NT2/D1 (cell line): ENCODE data around the gene ZDHHC8.
A peak's percentile ranks its signal among the peaks of the same experiment; 100 is the strongest.

Experiments used
- DNase-seq: peaks from one replicate; pipeline ENCODE4 v3.0.0-alpha.2; 2011; ENCODE audit warnings: low read depth, low spot score
- H3K27me3 ChIP-seq: 2 replicates; pipeline ENCODE4 v1.6.0; 2011; ENCODE audit warnings: mild to moderate bottlenecking; ENCODE audit not compliant: insufficient read length, insufficient read depth
- H3K36me3 ChIP-seq: 2 replicates; pipeline ENCODE4 v1.6.1; 2011; ENCODE audit warnings: mild to moderate bottlenecking, low read length, mixed read lengths; ENCODE audit not compliant: insufficient read depth, insufficient read length
- H3K4me1 ChIP-seq: 2 replicates; pipeline ENCODE4 v1.5.1; 2011; ENCODE audit not compliant: insufficient read depth, insufficient read length
- H3K4me3 ChIP-seq: 2 replicates; pipeline ENCODE4 v1.5.1; 2011; ENCODE audit warnings: low read depth; ENCODE audit not compliant: insufficient read length
- H3K9ac ChIP-seq: 2 replicates; pipeline ENCODE4 v1.6.0; 2011; ENCODE audit warnings: low read depth; ENCODE audit not compliant: insufficient read length
- H3K9me3 ChIP-seq: 2 replicates; pipeline ENCODE4 v1.5.1; 2011; ENCODE audit warnings: mild to moderate bottlenecking, low read length; ENCODE audit not compliant: insufficient read depth
- SUZ12 ChIP-seq: IDR thresholded peaks from 2 replicates; pipeline ENCODE4 v1.6.1; 2011; ENCODE audit not compliant: insufficient read length, insufficient read depth; ENCODE audit errors: extremely low read depth
- YY1 ChIP-seq: IDR thresholded peaks from 2 replicates; pipeline ENCODE4 v1.6.1; 2011; ENCODE audit not compliant: insufficient read length, insufficient read depth
- ZNF274 ChIP-seq: IDR thresholded peaks from 2 replicates; pipeline ENCODE4 v1.6.1; 2011; ENCODE audit warnings: mild to moderate bottlenecking, low read depth, low read length

ZDHHC8 gene

DNA sequence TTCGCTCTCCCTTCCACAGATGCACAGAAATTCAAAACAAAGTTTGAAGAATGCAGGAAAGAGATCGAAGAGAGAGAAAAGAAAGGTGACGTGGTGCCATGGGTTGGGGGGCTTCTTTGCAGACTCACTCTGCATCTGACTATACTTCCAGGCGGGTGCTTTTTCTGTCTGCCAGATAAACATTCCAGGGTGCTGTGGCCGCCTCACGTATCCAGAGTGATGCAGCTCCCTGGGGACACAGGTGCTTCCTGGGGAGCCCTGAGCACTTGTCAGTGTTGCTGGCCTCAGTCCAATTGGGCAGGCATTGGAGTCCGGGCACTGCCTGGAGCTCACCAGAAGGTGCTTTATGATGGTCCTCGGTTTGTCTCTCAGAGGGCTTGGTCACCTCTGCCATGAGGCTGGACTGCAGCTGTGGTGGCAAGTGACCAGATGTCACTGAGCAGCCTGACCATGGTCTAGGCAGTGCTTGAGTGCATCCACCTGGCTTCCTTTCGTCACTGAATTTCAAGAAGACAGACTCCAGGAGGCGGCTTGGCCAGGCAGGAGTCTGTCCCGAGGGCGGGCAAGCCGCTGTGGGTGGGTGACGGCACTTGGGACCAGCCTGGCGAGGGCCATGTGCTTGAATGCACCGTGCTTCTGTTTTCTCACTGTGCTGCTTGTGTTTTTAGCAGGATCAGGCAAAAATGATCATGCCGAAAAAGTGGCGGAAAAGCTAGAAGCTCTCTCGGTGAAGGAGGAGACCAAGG is 5.1 kb upstream of the ZDHHC8 start:
- no peaks in the 10 kb centered on the region for H3K9me3 ChIP-seq
- no peak overlapping the region for H3K4me3 ChIP-seq
- no peak overlapping the region for H3K9ac ChIP-seq
- no peaks in the 10 kb centered on the region for H3K27me3 ChIP-seq
- peaks cover 71% of the 10 kb centered on the region for H3K36me3 ChIP-seq
- DNase-seq: no peak
- peaks cover 8% of the 10 kb centered on the region for H3K4me1 ChIP-seq
- TF ChIP-seq YY1 (no peak), ZNF274 (no peak), SUZ12 (no peak)

DNA sequence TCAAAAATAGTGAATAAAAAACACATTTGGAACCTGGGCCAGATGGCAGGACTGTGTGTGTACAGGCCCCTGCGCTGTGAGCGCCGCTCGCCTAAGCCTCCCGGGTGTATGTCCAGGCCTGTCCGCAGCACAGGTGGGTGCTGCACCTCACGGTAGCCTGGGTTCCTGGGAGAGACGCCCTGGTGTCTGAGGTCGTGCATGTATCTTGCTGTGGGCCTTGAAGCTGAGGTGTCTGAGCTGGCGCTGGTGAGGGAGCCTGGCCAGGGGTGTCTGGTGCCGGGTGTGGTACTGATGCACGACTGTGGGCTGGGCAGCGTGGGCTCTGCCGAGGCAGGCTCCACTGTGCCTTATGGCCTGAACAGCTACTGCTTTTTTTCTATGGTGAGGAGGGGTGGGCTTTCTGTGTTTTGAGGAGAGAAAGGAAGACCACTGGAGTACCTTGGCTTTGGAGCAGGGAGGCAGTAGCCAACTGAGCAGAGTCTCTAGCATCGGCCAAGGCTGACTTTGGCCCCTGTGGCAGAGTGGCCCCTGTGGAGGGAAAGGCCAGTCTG is 4.2 kb upstream of the ZDHHC8 start:
- no peak for DNase-seq
- H3K9me3 ChIP-seq: no peaks in the 10 kb centered on the region
- TF ChIP-seq SUZ12: no peak
- TF ChIP-seq YY1: no peak
- no peak for TF ChIP-seq ZNF274
- peaks cover 62% of the 10 kb centered on the region for H3K36me3 ChIP-seq
- H3K27me3 ChIP-seq: no peaks in the 10 kb centered on the region
- no peak overlapping the region for H3K9ac ChIP-seq
- no peak overlapping the region for H3K4me3 ChIP-seq
- H3K4me1 ChIP-seq: peaks cover 6% of the 10 kb centered on the region

DNA sequence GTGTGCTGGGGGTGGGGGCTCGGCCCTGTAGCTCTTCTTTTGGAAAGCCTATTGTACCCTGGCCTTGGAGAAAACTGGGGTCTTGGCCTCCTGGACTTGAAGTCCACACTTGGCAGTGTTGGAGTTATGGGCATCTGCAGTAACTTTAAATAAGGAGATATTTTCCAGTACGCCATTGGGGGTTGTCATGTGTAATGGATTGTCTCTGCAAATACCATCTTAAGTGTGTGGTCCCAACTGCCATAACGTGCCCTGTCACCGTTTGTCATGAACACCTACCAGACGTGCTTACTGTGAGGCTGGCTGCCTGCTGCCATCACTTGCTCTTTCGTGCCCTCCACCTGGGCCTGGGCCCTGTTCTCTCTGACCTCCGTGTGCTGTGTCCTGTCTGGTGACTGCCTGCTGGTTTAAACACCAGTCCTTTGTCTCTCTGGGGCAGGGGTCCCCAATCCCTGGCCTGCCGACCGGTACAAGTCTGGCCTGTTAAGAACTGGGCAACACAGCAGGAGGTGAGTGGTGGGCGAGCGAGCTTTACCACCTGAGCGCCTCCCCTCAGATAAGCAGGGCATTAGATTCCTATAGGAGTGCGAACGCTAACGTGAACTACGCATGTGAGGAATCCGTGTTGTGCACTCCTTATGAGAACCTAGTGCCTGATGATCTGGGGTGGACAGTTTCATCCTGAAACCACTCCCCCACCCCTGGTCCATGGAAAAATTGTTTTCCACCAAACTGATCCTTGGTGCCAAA is 3.6 kb upstream of the ZDHHC8 start:
- DNase-seq: no peak
- Histone ChIP-seq H3K4me3 (no peak overlapping the region), H3K9ac (no peak overlapping the region), H3K4me1 (peaks cover 9% of the 10 kb centered on the region), H3K9me3 (no peaks in the 10 kb centered on the region), H3K36me3 (peaks cover 56% of the 10 kb centered on the region), H3K27me3 (no peaks in the 10 kb centered on the region)
- TF ChIP-seq YY1 (no peak), ZNF274 (no peak)

DNA sequence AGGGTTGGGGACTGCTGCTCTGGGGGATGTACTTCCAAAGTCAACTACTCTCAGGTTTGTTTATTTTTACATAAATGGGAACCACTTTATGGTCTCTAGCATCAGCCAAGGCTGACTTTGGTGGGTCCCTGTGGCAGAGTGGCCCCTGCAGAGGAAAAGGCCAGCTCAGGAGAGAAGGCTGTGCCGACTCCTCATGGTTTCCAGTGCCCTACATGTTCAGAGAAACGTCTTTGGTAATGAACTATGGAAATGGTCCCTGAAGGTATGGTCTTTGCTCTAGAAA is 3.0 kb upstream of the ZDHHC8 start:
- Histone ChIP-seq H3K9me3 (no peaks in the 10 kb centered on the region), H3K9ac (no peak overlapping the region), H3K36me3 (peaks cover 52% of the 10 kb centered on the region), H3K27me3 (no peaks in the 10 kb centered on the region), H3K4me1 (peaks cover 8% of the 10 kb centered on the region), H3K4me3 (no peak overlapping the region)
- no peak for DNase-seq
- TF ChIP-seq YY1 (no peak), SUZ12 (no peak), ZNF274 (no peak)

DNA sequence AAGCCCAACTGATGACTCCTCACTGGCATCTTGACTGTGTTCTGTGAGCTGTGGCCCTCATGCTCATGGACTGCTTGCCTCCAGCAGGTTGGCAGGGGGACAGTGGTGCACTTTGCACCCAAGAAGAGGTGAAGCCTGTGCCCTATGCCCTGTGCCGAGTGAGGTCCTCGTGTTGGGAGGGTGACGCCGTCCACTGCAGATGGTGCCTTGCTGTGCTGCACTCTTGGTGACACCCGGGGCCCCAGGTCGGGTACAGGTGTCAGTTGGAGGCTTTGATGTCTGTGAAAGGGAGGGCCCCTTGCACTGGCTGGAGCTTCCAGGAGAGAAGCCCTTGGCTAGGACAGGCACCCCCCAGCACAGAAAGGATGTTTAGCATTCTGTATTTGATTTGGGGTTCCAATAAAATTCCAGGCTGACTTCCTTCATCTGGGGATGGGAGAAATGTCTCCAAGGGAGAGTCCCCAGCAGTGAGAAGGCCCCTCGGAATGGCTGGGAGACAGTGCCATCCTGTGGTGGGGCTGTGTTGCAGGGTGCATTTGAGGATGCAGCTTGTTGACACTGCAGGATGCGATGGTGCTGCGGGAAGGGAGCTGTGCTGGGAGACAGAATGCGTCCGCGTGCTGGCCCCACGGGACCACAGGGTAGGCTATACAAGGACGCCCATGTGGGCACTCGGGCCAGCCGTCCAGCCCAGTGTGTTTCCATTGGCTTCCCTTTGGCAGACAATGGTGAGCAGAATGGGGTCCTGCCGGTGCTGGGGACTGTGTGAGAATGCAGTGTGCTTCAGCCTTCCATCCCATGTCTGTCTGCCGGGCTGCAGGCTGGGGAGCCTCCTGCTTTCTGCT is 2.5 kb upstream of the ZDHHC8 start:
- Histone ChIP-seq H3K4me3 (no peak overlapping the region), H3K9me3 (no peaks in the 10 kb centered on the region), H3K27me3 (no peaks in the 10 kb centered on the region), H3K9ac (no peak overlapping the region), H3K36me3 (peaks cover 46% of the 10 kb centered on the region), H3K4me1 (peaks cover 13% of the 10 kb centered on the region)
- no peak for DNase-seq
- TF ChIP-seq ZNF274: no peak
- TF ChIP-seq SUZ12: no peak
- TF ChIP-seq YY1: no peak

DNA sequence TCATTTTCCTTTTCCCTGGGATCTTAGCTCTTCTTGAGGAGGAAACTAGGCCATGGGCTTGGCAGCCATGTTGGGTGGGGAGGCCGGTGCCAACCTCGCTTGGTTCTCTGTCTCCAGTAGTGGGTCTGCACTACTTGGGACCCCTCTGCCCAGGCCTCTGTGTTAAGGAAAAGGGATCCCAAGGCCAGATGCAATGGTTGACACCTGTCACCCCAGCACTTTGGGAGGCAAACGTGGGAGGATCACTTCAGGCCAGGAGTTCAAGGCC is 1.9 kb upstream of the ZDHHC8 start:
- Histone ChIP-seq H3K9ac (no peak overlapping the region), H3K27me3 (no peaks in the 10 kb centered on the region), H3K4me1 (peaks cover 16% of the 10 kb centered on the region), H3K9me3 (no peaks in the 10 kb centered on the region), H3K36me3 (peaks cover 41% of the 10 kb centered on the region), H3K4me3 (no peak overlapping the region)
- no peak for DNase-seq
- TF ChIP-seq SUZ12 (no peak), ZNF274 (no peak), YY1 (no peak)

DNA sequence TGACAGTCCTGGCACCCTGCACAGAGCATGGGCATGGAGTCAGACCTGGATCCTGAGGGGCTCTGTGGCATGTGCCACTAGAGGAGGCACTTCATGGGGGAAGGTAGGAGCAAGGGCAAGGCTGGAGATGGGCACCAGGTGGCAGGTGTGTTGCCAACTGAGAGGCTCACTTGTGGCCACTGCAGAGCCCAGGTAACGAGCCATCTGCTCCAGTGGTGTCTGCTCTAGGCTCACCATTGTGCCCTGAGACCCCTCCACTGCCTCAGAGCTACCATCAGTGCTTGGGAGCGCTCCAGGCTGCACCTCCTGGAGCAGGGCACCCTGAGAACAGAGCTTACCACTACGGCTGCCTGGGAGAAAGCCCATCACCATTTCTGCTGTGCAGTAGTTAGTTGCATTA is 1.3 kb upstream of the ZDHHC8 start:
- Histone ChIP-seq H3K9ac (peak overlapping the region; percentile 56), H3K4me3 (no peak overlapping the region)
- DNase-seq: no peak

More for the DNA sequence above, 1.3 kb upstream of the ZDHHC8 start:
- TF ChIP-seq ZNF274: no peak
- no peak for TF ChIP-seq SUZ12
- no peak for TF ChIP-seq YY1
- Histone ChIP-seq H3K4me1 (peaks cover 16% of the 10 kb centered on the region), H3K36me3 (peaks cover 34% of the 10 kb centered on the region), H3K27me3 (no peaks in the 10 kb centered on the region), H3K9me3 (no peaks in the 10 kb centered on the region)
